ENCODE results near the gene MYPOP. TPM values are rescaled to one million over a fixed set of nuclear protein-coding genes. Genes with fewer than 3 reads are reported as not detected.

MYPOP gene
- total and polyA plus RNA-seq, 9 of the 15 experiments (the other 6 are each of a cell fraction or from before 2014, with no cell fraction given): 0.32 to 7.6 (median 1.6) TPM

DNA sequence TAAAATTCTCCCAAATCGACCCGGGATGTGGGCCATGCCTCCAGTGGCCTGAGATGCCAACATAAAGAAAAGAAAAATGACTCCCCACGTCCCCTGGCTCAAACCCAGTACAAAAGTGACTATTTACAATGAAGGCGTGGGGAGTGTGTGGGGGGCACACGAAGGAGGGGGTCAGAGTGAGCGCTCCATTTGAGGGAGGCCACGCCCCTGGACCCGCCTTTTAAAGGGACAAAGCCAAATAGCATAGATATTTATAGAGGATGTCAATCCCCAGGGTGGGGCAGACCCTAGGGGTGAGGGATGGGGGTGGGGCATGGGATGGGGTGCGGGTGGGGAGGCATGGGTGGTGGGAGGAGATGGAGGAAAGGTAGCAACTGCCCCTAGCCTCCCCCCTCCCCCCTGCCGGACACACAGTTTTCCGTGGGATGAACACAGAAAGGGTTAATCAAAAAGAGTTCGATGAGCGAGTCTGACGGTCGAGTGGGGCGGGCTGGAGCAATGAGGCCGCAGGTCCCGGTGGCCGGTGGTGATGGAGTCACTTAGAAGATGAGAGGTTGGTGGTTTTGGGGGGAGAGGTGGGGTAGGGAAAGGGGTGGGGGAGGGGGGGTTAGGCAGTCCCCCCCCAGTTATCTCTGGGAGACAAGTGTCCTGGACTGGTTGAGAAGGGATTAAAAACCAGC is 32.3 kb upstream of the MYPOP start:
- Histone ChIP-seq H3K9me3 (replicated peaks; ENCODE audit: control insufficient read depth, insufficient read depth, low read depth, low read length) (no peaks in the 10 kb centered on the region), H3K4me3 (no peak overlapping the region), H3K27ac (ENCODE audit: extremely low read depth, low read depth, low read length) (no peak overlapping the region), H3K4me1 (replicated peaks in 1 of 2; ENCODE audit: control insufficient read depth in 2 of 2, insufficient read depth in 2 of 2, low read length in 2 of 2) (peaks cover 0 to 11% of the 10 kb centered on the region in 2 experiments; a peak in 3 of 5 replicates), H3K9ac (ENCODE audit: insufficient read depth in 1 of 2, low read depth in 2 of 2, low read length in 2 of 2) (no peak overlapping the region), H3K27me3 (ENCODE audit: control insufficient read depth in 2 of 2, insufficient read depth in 2 of 2, low read length in 2 of 2) (peaks cover 16 to 49% of the 10 kb centered on the region in 2 experiments; a peak in 4 of 5 replicates), H3K36me3 (ENCODE audit: control insufficient read depth, insufficient read depth, low read length) (no peaks in the 10 kb centered on the region), H3K4me2 (ENCODE audit: insufficient read depth, low read length) (no peak overlapping the region), H4K20me1 (replicated peaks; ENCODE audit: control insufficient read depth, insufficient read depth, low read length) (no peaks in the 10 kb centered on the region; the same call in 1 of the 2 replicates), H3K9me1 (ENCODE audit: control insufficient read depth, insufficient read depth, low read length) (no peaks in the 10 kb centered on the region), H3K79me2 (ENCODE audit: control insufficient read depth, insufficient read depth, low read length) (no peaks in the 10 kb centered on the region), H2AFZ (ENCODE audit: low read depth, low read length) (no peak overlapping the region)
- DNase-seq (ENCODE audit: extremely low read depth in 1 of 4, low spot score in 3 of 4) (peak; percentile 35 to 75 (median 60)), FAIRE-seq (no peak), ATAC-seq (peak; percentile 78)
- ChIA-PET POLR2A (no interaction called here), CTCF (ENCODE audit: low intra/inter-chr PET ratio) (no interaction called here)
- TF ChIP-seq NFIX (CRISPR knock-in tag; IDR thresholded peaks at IDR 0.05; ENCODE audit: low read depth) (no peak), TCF7 (IDR thresholded peaks at IDR 0.05; ENCODE audit: borderline replicate concordance) (no peak), SP1 (CRISPR knock-in tag; IDR thresholded peaks at IDR 0.05) (peak; percentile 62; the same call in 1 of the 2 replicates)
- TF ChIP-seq, protein P1, sequence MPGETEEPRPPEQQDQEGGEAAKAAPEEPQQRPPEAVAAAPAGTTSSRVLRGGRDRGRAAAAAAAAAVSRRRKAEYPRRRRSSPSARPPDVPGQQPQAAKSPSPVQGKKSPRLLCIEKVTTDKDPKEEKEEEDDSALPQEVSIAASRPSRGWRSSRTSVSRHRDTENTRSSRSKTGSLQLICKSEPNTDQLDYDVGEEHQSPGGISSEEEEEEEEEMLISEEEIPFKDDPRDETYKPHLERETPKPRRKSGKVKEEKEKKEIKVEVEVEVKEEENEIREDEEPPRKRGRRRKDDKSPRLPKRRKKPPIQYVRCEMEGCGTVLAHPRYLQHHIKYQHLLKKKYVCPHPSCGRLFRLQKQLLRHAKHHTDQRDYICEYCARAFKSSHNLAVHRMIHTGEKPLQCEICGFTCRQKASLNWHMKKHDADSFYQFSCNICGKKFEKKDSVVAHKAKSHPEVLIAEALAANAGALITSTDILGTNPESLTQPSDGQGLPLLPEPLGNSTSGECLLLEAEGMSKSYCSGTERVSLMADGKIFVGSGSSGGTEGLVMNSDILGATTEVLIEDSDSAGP (CRISPR knock-in tag; IDR thresholded peaks at IDR 0.05): peak; percentile 90
- TF ChIP-seq, protein P2, sequence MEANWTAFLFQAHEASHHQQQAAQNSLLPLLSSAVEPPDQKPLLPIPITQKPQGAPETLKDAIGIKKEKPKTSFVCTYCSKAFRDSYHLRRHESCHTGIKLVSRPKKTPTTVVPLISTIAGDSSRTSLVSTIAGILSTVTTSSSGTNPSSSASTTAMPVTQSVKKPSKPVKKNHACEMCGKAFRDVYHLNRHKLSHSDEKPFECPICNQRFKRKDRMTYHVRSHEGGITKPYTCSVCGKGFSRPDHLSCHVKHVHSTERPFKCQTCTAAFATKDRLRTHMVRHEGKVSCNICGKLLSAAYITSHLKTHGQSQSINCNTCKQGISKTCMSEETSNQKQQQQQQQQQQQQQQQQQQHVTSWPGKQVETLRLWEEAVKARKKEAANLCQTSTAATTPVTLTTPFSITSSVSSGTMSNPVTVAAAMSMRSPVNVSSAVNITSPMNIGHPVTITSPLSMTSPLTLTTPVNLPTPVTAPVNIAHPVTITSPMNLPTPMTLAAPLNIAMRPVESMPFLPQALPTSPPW (CRISPR knock-in tag; IDR thresholded peaks at IDR 0.05): peak; percentile 41
- BruUV-seq (replicated peaks): no TSS peak
- in situ Hi-C loops (cut with MboI) (no loop called here), intact Hi-C loops (cut with micrococcal nuclease) (no loop called here)
- WGBS (ENCODE audit: insufficient coverage, low coverage, missing lambda C conversion rate): 0% methylated on average over 16 of the region's 19 CpGs
